HepG2 (cell line): ENCODE measurements around the gene NUDT22.

Experiments
- NR2F2 ChIP-seq: IDR thresholded peaks from 2 replicates; pipeline ENCODE4 v1.6.1; 2012; ENCODE audit warnings: low read depth, inconsistent platforms, borderline replicate concordance
- TF ChIP-seq, protein P1 (sequence below): IDR thresholded peaks from 2 replicates; pipeline ENCODE4 v1.6.1; 2012; ENCODE audit warnings: inconsistent platforms

DNA sequence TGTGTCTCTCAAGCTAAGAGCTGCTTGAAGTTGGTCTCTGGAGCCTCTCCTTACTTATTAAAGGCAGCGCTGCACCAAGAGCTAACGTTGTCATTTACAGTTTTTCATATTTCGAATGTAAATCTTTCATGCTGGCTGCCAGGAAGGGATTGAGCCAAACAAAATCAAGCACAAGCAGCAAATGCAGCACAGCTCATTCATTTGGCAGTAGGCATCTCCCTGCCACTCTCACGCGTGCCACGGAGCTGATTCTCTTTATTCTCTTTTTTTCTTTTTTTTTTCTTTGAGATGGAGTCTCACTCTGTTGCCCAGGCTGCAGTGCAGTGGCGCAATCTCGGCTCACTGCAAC is 6.9 kb downstream of the NUDT22 start:
- TF ChIP-seq, protein P1, sequence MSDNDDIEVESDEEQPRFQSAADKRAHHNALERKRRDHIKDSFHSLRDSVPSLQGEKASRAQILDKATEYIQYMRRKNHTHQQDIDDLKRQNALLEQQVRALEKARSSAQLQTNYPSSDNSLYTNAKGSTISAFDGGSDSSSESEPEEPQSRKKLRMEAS: no peak
- TF ChIP-seq NR2F2: no peak
